ENCODE results near the gene MRPS6. TPM values are rescaled to one million over a fixed set of nuclear protein-coding genes. Genes with fewer than 3 reads are reported as not detected.

The MRPS6 gene
- total and polyA plus RNA-seq, 2 donors from 2014 or later, result 52.3 to 270 TPM

- H3K9me3 ChIP-seq (ENCODE audit: control insufficient read depth in 2 of 3, insufficient read depth in 1 of 3, low read length in 3 of 3), result no peaks in the 10 kb centered on the region
- no peak for FAIRE-seq
- H3K27ac ChIP-seq (ENCODE audit: low read depth in 2 of 2, low read length in 2 of 2), result no peak overlapping the region
- TF ChIP-seq, protein P1, sequence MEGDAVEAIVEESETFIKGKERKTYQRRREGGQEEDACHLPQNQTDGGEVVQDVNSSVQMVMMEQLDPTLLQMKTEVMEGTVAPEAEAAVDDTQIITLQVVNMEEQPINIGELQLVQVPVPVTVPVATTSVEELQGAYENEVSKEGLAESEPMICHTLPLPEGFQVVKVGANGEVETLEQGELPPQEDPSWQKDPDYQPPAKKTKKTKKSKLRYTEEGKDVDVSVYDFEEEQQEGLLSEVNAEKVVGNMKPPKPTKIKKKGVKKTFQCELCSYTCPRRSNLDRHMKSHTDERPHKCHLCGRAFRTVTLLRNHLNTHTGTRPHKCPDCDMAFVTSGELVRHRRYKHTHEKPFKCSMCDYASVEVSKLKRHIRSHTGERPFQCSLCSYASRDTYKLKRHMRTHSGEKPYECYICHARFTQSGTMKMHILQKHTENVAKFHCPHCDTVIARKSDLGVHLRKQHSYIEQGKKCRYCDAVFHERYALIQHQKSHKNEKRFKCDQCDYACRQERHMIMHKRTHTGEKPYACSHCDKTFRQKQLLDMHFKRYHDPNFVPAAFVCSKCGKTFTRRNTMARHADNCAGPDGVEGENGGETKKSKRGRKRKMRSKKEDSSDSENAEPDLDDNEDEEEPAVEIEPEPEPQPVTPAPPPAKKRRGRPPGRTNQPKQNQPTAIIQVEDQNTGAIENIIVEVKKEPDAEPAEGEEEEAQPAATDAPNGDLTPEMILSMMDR (IDR thresholded peaks at IDR 0.05; ENCODE audit: borderline replicate concordance, extremely low read depth, insufficient read depth), result no peak
- H3K4me1 ChIP-seq (ENCODE audit: control insufficient read depth in 2 of 3, insufficient read depth in 2 of 3, low read depth in 1 of 3, low read length in 3 of 3), result peaks cover 0 to 9% (median 8%) of the 10 kb centered on the region in 3 donors
- no peak for DNase-seq
- H3K36me3 ChIP-seq (ENCODE audit: control insufficient read depth in 2 of 3, insufficient read depth in 3 of 3, low read length in 3 of 3), result peaks cover 0 to 2% (median 0%) of the 10 kb centered on the region in 3 donors
- H3K9ac ChIP-seq (ENCODE audit: low read length in 3 of 3), result no peak overlapping the region
- H3K27me3 ChIP-seq (ENCODE audit: control insufficient read depth, insufficient read depth, low read length), result no peaks in the 10 kb centered on the region
- intact Hi-C loops (cut with DNase I), result no loop called here
- H3K4me3 ChIP-seq (ENCODE audit: low read length in 3 of 3), result no peak overlapping the region
Observed at GRCh38 chr21:34088752-34089151, 15.4 kb downstream of the MRPS6 start.

DNA sequence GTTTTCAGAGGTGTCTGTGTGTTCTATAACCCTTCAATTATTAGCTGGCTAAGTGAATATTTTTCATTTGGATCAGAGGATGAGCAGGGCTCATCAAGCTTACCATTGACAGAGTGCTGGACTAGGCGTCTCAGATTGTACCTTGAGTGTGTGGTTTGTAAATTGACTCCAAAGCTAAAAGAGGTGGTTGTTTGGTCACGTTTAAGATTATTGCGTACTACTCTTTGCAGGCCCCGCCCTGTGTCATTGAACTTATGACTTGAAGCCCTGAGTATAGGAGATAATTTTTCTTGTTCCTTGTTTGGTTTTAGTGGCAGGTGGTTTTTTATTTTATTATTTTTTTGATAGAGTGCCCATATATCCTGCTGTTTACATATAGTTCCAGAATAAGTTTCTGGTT, 17.7 kb downstream of the MRPS6 start:
- peaks cover 0 to 9% (median 8%) of the 10 kb centered on the region in 3 donors for H3K4me1 ChIP-seq (ENCODE audit: control insufficient read depth in 2 of 3, insufficient read depth in 2 of 3, low read depth in 1 of 3, low read length in 3 of 3)
- TF ChIP-seq, protein P1 (IDR thresholded peaks at IDR 0.05; ENCODE audit: borderline replicate concordance, extremely low read depth, insufficient read depth), result no peak
- DNase-seq, result no peak

DNA sequence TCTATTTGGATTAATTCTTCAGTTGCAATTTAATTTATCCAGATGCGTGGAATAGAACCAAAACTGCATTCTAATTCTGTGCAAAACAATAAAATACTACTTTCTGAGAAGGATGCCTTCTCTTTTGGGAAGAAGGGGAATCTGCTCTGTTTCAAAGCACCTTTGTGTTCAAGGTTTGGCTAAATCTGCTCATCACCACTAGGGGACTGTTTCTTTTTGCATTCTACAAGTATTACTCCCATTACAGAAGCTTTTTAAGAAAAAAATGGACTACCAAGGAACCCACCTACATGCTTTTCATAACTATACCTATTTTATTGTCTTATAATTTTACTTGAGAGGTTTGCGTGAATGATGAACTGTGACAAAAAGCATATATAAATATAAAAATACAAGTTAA, 18.2 kb downstream of the MRPS6 start:
- TF ChIP-seq, protein P1 (IDR thresholded peaks at IDR 0.05; ENCODE audit: borderline replicate concordance, extremely low read depth, insufficient read depth), result peak; percentile 3
- no peak for FAIRE-seq
- Histone ChIP-seq H3K9ac (ENCODE audit: low read length in 3 of 3) (no peak overlapping the region), H3K27me3 (ENCODE audit: control insufficient read depth, insufficient read depth, low read length) (no peaks in the 10 kb centered on the region), H3K4me1 (ENCODE audit: control insufficient read depth in 2 of 3, insufficient read depth in 2 of 3, low read depth in 1 of 3, low read length in 3 of 3) (peaks cover 0 to 9% (median 8%) of the 10 kb centered on the region in 3 donors), H3K36me3 (ENCODE audit: control insufficient read depth in 2 of 3, insufficient read depth in 3 of 3, low read length in 3 of 3) (peaks cover 0 to 17% (median 10%) of the 10 kb centered on the region in 3 donors), H3K27ac (ENCODE audit: low read depth in 2 of 2, low read length in 2 of 2) (no peak overlapping the region), H3K9me3 (ENCODE audit: control insufficient read depth in 2 of 3, insufficient read depth in 1 of 3, low read length in 3 of 3) (no peaks in the 10 kb centered on the region), H3K4me3 (ENCODE audit: low read length in 3 of 3) (no peak overlapping the region)
- DNase-seq, result no peak
- intact Hi-C loops (cut with DNase I), result no loop called here

More for the DNA sequence above, 17.7 kb downstream of the MRPS6 start:
- intact Hi-C loops (cut with DNase I), result no loop called here
- no peak overlapping the region for H3K4me3 ChIP-seq (ENCODE audit: low read length in 3 of 3)
- H3K36me3 ChIP-seq (ENCODE audit: control insufficient read depth in 2 of 3, insufficient read depth in 3 of 3, low read length in 3 of 3), result peaks cover 0 to 12% (median 9%) of the 10 kb centered on the region in 3 donors
- no peaks in the 10 kb centered on the region for H3K27me3 ChIP-seq (ENCODE audit: control insufficient read depth, insufficient read depth, low read length)
- no peak overlapping the region for H3K9ac ChIP-seq (ENCODE audit: low read length in 3 of 3)
- no peak for FAIRE-seq
- no peaks in the 10 kb centered on the region for H3K9me3 ChIP-seq (ENCODE audit: control insufficient read depth in 2 of 3, insufficient read depth in 1 of 3, low read length in 3 of 3)
- no peak overlapping the region for H3K27ac ChIP-seq (ENCODE audit: low read depth in 2 of 2, low read length in 2 of 2)
